ENCODE data around the gene VILL.

- TF ChIP-seq, protein P1, sequence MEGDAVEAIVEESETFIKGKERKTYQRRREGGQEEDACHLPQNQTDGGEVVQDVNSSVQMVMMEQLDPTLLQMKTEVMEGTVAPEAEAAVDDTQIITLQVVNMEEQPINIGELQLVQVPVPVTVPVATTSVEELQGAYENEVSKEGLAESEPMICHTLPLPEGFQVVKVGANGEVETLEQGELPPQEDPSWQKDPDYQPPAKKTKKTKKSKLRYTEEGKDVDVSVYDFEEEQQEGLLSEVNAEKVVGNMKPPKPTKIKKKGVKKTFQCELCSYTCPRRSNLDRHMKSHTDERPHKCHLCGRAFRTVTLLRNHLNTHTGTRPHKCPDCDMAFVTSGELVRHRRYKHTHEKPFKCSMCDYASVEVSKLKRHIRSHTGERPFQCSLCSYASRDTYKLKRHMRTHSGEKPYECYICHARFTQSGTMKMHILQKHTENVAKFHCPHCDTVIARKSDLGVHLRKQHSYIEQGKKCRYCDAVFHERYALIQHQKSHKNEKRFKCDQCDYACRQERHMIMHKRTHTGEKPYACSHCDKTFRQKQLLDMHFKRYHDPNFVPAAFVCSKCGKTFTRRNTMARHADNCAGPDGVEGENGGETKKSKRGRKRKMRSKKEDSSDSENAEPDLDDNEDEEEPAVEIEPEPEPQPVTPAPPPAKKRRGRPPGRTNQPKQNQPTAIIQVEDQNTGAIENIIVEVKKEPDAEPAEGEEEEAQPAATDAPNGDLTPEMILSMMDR (IDR thresholded peaks at IDR 0.05; ENCODE audit: low read length), result no peak
- no peak for TF ChIP-seq EZH2 (IDR thresholded peaks at IDR 0.05; ENCODE audit: borderline replicate concordance, low read length)
Measured at GRCh38 chr3:37994639-37994972, 4.0 kb downstream of the VILL start.

Data from OCI-LY1 (cell line).